Loucy (cell line): ENCODE results near the gene SLC5A3.

Experiments used
- CTCF ChIP-seq: fragments of 200-600 bp; sonication (generic); conservative IDR thresholded peaks from 2 replicates; pipeline ENCODE4 v1.5.1; 2014; ENCODE audit warnings: mild to moderate bottlenecking, antibody characterized with exemption, low read length
- EZH2phosphoT487 ChIP-seq: fragments of 200-600 bp; IDR thresholded peaks from 2 replicates; pipeline ENCODE4 v1.6.1; 2018; ENCODE audit warnings: antibody characterized with exemption, mild to moderate bottlenecking, moderate library complexity, borderline replicate concordance

GRCh38 chr21:34055615-34056014, 17.8 kb upstream of the SLC5A3 start:
- no peak for TF ChIP-seq CTCF
- TF ChIP-seq EZH2phosphoT487: no peak
